Natural killer cell (primary cell): Measurements from ENCODE around the gene ZNF385D. TPM values are rescaled to one million over a fixed set of nuclear protein-coding genes. Genes with fewer than 3 reads are reported as not detected.

Experiments
- ATAC-seq, 3 donors: fragments of 150-1000 bp in 2 of 3; fragments of 200-7000 bp in 1 of 3; cut with Tn5 transposase; 1 replicate in 1 of 3; 2 replicates in 2 of 3; pipeline ENCODE4 v1.10.0; 2021; ENCODE audit warnings: mild to moderate bottlenecking in 2 of 3, moderate library complexity in 2 of 3
- DNase-seq, 2 donors: peaks; one replicate each; pipeline versions ENCODE4 v3.0.0 to v3.0.0-alpha.2; 2013 to 2021; ENCODE audit warnings: mixed read lengths in 1 of 2
- H3K27ac ChIP-seq: one replicate; pipeline ENCODE4 v1.5.1; 2013; ENCODE audit warnings: mild to moderate bottlenecking, low read length
- H3K27me3 ChIP-seq: one replicate; pipeline ENCODE4 v1.6.1; 2013; ENCODE audit warnings: low read length; ENCODE audit not compliant: control insufficient read depth, insufficient read depth
- H3K36me3 ChIP-seq: one replicate; pipeline ENCODE4 v1.6.1; 2013; ENCODE audit warnings: low read length; ENCODE audit not compliant: control insufficient read depth, insufficient read depth
- H3K4me1 ChIP-seq: one replicate; pipeline ENCODE4 v1.6.1; 2013; ENCODE audit warnings: low read length; ENCODE audit not compliant: control insufficient read depth, insufficient read depth
- H3K4me3 ChIP-seq: one replicate; pipeline ENCODE4 v1.5.1; 2013; ENCODE audit warnings: low read length
- H3K9me3 ChIP-seq: one replicate; pipeline ENCODE4 v1.6.1; 2013; ENCODE audit warnings: low read length; ENCODE audit not compliant: control insufficient read depth, insufficient read depth
- H3K27ac Mint-ChIP-seq, 2 donors: one replicate each; pipeline ENCODE4 v1.8.0; 2022; ENCODE audit warnings: mild to moderate bottlenecking in 2 of 2, mixed read lengths in 2 of 2, moderate library complexity in 1 of 2
- H3K27me3 Mint-ChIP-seq, 2 donors: one replicate each; pipeline ENCODE4 v1.8.0; 2022; ENCODE audit warnings: low read depth in 2 of 2, mixed read lengths in 2 of 2
- H3K36me3 Mint-ChIP-seq: one replicate; pipeline ENCODE4 v1.8.0; 2022; ENCODE audit warnings: mixed read lengths
- H3K4me1 Mint-ChIP-seq, 2 donors: one replicate each; pipeline ENCODE4 v1.8.0; 2022; ENCODE audit warnings: mixed read lengths in 2 of 2
- H3K4me3 Mint-ChIP-seq: one replicate; pipeline ENCODE4 v1.8.0; 2022; ENCODE audit warnings: mild to moderate bottlenecking, moderate library complexity, mixed read lengths
- H3K9me3 Mint-ChIP-seq, 2 donors: one replicate each; pipeline ENCODE4 v1.8.0; 2022; ENCODE audit warnings: mixed read lengths in 2 of 2
- WGBS: methylation state at CpG from one replicate; pipeline ENCODE4 v1.1.7; 2013; ENCODE audit warnings: missing lambda C conversion rate; ENCODE audit not compliant: insufficient coverage; 5-methylcytosine and 5-hydroxymethylcytosine counted together
- intact Hi-C: fragments of 100-400 bp; cut with micrococcal nuclease; formaldehyde crosslinking; loops from one replicate; pipeline ENCODE4 v1.14.2; 2022
- total RNA-seq, 4 donors: library from RNA; stranded (reverse); fragments of 120-200 nt in 1 of 4; gene quantifications; one replicate each; pipeline versions ENCODE4 v1.2.3 to v1.2.4, GENCODE V29; 2013 to 2022
- TF ChIP-seq, protein P1 (sequence below): fragments of 200-600 bp; IDR thresholded peaks from one replicate; pipeline ENCODE4 v1.8.0; 2022; ENCODE audit warnings: antibody characterized with exemption

ZNF385D gene
- total RNA-seq, 3 donors from 2014 or later (not counting 1 experiment from before 2014, with no cell fraction given): 0.02 to 0.31 (median 0.25) TPM

DNA sequence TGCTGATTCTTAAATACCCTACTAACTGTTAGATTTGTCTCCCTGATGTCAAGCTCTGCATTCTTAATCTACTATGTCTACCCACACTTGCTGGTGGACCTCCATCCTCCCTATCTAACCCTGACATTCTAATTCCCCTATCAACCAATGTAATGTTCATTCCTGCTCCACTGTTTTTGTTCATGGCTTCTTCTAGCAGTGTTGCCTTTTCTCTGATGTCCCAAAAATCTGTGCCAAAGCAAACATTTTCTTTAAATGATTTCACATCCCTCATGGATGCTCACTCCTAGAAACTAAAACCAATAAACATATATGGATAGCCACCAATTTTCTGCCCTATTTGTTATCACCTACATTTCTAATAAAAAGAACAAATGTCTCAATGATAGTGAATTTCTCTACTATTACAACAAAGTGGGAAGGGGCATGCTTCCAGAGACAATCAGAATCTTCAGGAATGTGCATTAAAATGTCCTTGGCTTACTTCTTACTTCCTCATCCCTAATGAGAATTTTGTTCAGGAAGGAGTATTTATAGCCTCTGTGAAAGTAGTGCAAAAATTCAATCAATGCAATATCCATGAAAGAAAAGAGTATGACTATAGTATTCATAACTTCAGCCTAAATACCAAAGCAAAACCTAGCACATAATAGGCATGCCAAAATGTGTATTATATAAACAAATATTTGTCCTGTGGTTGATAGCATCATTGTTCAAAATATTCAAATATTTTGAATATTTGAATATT, 273.3 kb downstream of the ZNF385D start:
- peaks cover 5 to 15% of the 10 kb centered on the region in 2 donors for H3K9me3 Mint-ChIP-seq
- H3K4me1 ChIP-seq: no peaks in the 10 kb centered on the region
- H3K27ac Mint-ChIP-seq: no peak overlapping the region
- intact Hi-C loops: no loop called here
- no peaks in the 10 kb centered on the region for H3K9me3 ChIP-seq
- H3K36me3 ChIP-seq: no peaks in the 10 kb centered on the region
- H3K4me1 Mint-ChIP-seq: no peaks in the 10 kb centered on the region
- no peaks in the 10 kb centered on the region for H3K27me3 Mint-ChIP-seq
- ATAC-seq (no peak), DNase-seq (no peak)
- H3K36me3 Mint-ChIP-seq: no peaks in the 10 kb centered on the region
- no peak overlapping the region for H3K4me3 ChIP-seq
- no peak overlapping the region for H3K4me3 Mint-ChIP-seq
- TF ChIP-seq, protein P1, sequence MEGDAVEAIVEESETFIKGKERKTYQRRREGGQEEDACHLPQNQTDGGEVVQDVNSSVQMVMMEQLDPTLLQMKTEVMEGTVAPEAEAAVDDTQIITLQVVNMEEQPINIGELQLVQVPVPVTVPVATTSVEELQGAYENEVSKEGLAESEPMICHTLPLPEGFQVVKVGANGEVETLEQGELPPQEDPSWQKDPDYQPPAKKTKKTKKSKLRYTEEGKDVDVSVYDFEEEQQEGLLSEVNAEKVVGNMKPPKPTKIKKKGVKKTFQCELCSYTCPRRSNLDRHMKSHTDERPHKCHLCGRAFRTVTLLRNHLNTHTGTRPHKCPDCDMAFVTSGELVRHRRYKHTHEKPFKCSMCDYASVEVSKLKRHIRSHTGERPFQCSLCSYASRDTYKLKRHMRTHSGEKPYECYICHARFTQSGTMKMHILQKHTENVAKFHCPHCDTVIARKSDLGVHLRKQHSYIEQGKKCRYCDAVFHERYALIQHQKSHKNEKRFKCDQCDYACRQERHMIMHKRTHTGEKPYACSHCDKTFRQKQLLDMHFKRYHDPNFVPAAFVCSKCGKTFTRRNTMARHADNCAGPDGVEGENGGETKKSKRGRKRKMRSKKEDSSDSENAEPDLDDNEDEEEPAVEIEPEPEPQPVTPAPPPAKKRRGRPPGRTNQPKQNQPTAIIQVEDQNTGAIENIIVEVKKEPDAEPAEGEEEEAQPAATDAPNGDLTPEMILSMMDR: no peak
- no peak overlapping the region for H3K27ac ChIP-seq
- no peaks in the 10 kb centered on the region for H3K27me3 ChIP-seq

- H3K4me1 Mint-ChIP-seq: no peaks in the 10 kb centered on the region
- H3K27me3 Mint-ChIP-seq: no peaks in the 10 kb centered on the region
- intact Hi-C loops: no loop called here
- H3K36me3 Mint-ChIP-seq: peaks cover 13% of the 10 kb centered on the region
- H3K9me3 Mint-ChIP-seq: peaks cover 17 to 25% of the 10 kb centered on the region in 2 donors
- H3K27me3 ChIP-seq: no peaks in the 10 kb centered on the region
- H3K27ac ChIP-seq: no peak overlapping the region
- 50% methylated on average over 1 of the region's 1 CpG for WGBS
- TF ChIP-seq, protein P1: no peak
- H3K36me3 ChIP-seq: no peaks in the 10 kb centered on the region
- no peak overlapping the region for H3K4me3 ChIP-seq
- H3K4me3 Mint-ChIP-seq: no peak overlapping the region
- no peaks in the 10 kb centered on the region for H3K9me3 ChIP-seq
- H3K4me1 ChIP-seq: no peaks in the 10 kb centered on the region
- DNase-seq (no peak), ATAC-seq (no peak)
- H3K27ac Mint-ChIP-seq: no peak overlapping the region
Measured at GRCh38 chr3:21466476-21466875, 284.5 kb downstream of the ZNF385D start.

- intact Hi-C loops: no loop called here
- Histone ChIP-seq H3K27ac (no peak overlapping the region), H3K9me3 (no peaks in the 10 kb centered on the region), H3K36me3 (no peaks in the 10 kb centered on the region), H3K4me3 (no peak overlapping the region), H3K4me1 (no peaks in the 10 kb centered on the region), H3K27me3 (no peaks in the 10 kb centered on the region)
- Mint-ChIP-seq H3K4me3 (no peak overlapping the region), H3K4me1 (no peaks in the 10 kb centered on the region), H3K27me3 (no peaks in the 10 kb centered on the region), H3K9me3 (peaks cover 19 to 27% of the 10 kb centered on the region in 2 donors), H3K36me3 (peaks cover 13% of the 10 kb centered on the region), H3K27ac (no peak overlapping the region)
- TF ChIP-seq, protein P1: no peak
- ATAC-seq: no peak
- DNase-seq: no peak
- 69% methylated on average over 2 of the region's 3 CpGs for WGBS
Measured at GRCh38 chr3:21464746-21465145, 286.3 kb downstream of the ZNF385D start.

DNA sequence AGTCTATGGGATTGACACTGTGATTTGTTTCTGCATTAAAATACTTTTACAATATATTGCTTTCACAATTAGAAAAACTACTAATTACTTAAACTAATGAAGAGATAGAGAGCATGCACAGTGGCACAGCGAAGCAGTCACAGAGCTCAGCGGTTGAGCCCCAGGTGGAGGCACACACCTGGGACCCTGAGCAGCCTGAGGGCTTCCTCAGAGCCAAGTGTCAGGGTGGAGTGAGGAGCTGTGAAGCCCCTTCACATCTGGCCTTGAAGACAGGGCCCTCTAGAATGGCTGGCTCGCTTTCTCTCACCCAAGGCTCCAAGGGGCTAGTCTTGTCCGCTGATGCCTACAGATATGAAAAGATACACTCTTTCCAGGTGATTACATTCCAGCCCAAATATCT, 287.7 kb downstream of the ZNF385D start:
- H3K27ac ChIP-seq: no peak overlapping the region
- TF ChIP-seq, protein P1: no peak
- WGBS: 96% methylated on average over 4 of the region's 4 CpGs
- H3K4me1 Mint-ChIP-seq: no peaks in the 10 kb centered on the region
- intact Hi-C loops: no loop called here
- H3K9me3 ChIP-seq: no peaks in the 10 kb centered on the region
- no peaks in the 10 kb centered on the region for H3K4me1 ChIP-seq
- no peaks in the 10 kb centered on the region for H3K27me3 ChIP-seq
- DNase-seq (no peak), ATAC-seq (no peak)
- H3K4me3 ChIP-seq: no peak overlapping the region
- no peaks in the 10 kb centered on the region for H3K36me3 ChIP-seq
- no peak overlapping the region for H3K27ac Mint-ChIP-seq
- peaks cover 13% of the 10 kb centered on the region for H3K36me3 Mint-ChIP-seq
- no peak overlapping the region for H3K4me3 Mint-ChIP-seq
- no peaks in the 10 kb centered on the region for H3K27me3 Mint-ChIP-seq
- H3K9me3 Mint-ChIP-seq: peaks cover 21 to 30% of the 10 kb centered on the region in 2 donors
